ENCODE results near the gene PLB1.

Gene PLB1

DNA sequence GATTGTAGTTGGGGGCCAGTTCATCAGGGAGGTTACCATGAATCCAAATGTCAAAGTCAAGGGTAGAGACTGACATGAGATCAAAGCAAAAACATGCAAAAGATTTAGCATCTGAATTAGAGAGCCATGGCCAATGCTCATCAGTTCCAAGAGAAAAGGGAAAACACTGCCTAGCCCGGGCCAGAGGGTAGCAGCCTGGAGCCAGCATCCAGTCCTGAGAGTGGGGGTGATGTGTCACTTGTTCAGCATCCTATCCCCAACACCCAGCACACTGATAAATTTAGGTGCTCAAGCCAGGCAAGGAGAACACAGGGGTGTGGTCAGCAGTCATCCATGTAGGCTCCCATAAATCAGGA lies 178.8 kb downstream of the PLB1 start:
- Histone ChIP-seq H3K9me3 (0 out of 2 replicates have a peak, but pooled peaks cover 5% of the 10 kb centered on the region), H3K9ac (no peak overlapping the region), H3K4me1 (no peaks in the 10 kb centered on the region), H3K27ac (no peak overlapping the region), H3K4me3 (no peak overlapping the region), H3K4me2 (no peak overlapping the region), H4K20me1 (no peaks in the 10 kb centered on the region), H3K27me3 (no peaks in the 10 kb centered on the region), H3K36me3 (no peaks in the 10 kb centered on the region)
- no peak for TF ChIP-seq Cebpa-rat (IDR thresholded peaks at IDR 0.05)

DNA sequence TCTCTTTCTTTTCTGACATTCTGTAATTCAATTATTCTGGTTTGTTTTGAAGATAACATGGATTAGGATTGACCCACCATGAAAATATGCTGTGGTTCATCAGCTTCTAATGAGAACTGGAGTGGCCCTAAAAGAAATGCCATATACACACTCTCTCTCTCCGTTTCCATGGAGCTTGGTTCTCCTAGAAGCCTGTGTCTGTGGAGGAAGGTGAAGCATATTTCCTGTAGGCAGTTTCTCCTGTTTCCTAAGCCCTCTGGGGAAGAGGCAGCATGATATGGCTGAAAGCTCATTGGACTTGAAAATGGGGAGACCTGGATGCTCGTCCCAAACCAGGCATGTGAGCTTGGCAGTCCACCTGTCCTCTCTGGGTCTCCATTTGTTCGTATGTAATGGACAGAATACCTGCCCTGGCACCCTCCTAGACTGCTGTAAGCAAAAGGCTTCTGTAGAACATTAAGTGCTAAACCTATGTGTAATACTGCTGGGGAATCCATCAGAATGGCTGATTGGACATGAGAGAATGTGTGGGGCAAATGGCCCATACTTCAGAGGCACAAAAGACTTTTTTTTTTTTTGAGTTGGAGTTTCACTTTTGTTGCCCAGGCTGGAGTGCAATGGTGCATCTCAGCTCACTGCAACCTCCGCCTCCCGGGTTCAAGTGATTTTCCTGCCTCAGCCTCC lies 180.4 kb downstream of the PLB1 start:
- H3K27me3 ChIP-seq: no peaks in the 10 kb centered on the region
- 0 out of 2 replicates have a peak, but pooled peaks cover 5% of the 10 kb centered on the region for H3K9me3 ChIP-seq
- no peak overlapping the region for H3K9ac ChIP-seq
- no peak for TF ChIP-seq Cebpa-rat (IDR thresholded peaks at IDR 0.05)
- no peaks in the 10 kb centered on the region for H4K20me1 ChIP-seq
- H3K27ac ChIP-seq: no peak overlapping the region
- no peaks in the 10 kb centered on the region for H3K36me3 ChIP-seq
- H3K4me3 ChIP-seq: no peak overlapping the region
- H3K4me1 ChIP-seq: peaks cover 7% of the 10 kb centered on the region
- no peak overlapping the region for H3K4me2 ChIP-seq

DNA sequence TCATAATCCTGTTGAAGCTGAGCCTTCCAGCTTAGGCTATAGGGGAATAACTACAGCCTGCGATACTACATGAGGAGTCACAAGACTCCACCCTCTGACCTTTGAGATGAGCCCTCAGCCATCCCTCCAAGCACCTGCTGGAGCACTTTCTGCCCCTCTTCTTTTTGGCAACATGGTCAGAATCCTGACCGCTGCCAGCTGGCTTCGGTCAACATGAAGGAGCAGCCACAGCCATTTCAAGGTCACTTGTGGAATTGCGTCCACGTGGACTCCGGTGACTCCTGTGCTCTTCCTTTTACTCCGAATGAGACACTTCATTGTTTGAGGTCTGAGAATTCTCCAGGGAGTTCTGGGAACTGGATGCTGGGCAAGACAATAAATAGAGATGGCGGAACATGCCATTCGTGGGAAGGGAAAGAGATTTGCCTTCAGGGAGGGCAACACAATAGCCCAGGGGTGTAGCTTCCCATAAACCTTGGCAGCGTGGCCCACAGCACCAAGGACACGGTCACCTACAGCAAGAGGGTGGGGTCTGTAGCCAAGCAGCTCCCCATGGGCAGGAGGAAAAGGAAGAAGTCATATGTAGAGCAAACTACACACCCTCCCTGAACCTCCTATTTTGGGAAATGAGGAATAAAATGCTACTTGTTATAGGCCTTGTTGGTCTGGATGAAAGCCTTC lies 182.5 kb downstream of the PLB1 start:
- no peak for TF ChIP-seq Cebpa-rat (IDR thresholded peaks at IDR 0.05)
- Histone ChIP-seq H3K27ac (no peak overlapping the region), H4K20me1 (no peaks in the 10 kb centered on the region), H3K36me3 (no peaks in the 10 kb centered on the region), H3K4me2 (no peak overlapping the region), H3K27me3 (no peaks in the 10 kb centered on the region), H3K4me1 (peaks cover 11% of the 10 kb centered on the region), H3K9ac (no peak overlapping the region), H3K9me3 (no peaks in the 10 kb centered on the region), H3K4me3 (no peak overlapping the region)

GRCh38 chr2:28678944-28679343 lies 183.1 kb downstream of the PLB1 start:
- Histone ChIP-seq H3K27me3 (no peaks in the 10 kb centered on the region), H3K4me3 (no peak overlapping the region), H3K36me3 (no peaks in the 10 kb centered on the region), H3K4me2 (no peak overlapping the region), H3K4me1 (peaks cover 11% of the 10 kb centered on the region), H3K27ac (no peak overlapping the region), H3K9me3 (no peaks in the 10 kb centered on the region), H3K9ac (no peak overlapping the region), H4K20me1 (no peaks in the 10 kb centered on the region)
- TF ChIP-seq Cebpa-rat (IDR thresholded peaks at IDR 0.05): no peak

- H4K20me1 ChIP-seq: no peaks in the 10 kb centered on the region
- H3K9ac ChIP-seq: no peak overlapping the region
- no peaks in the 10 kb centered on the region for H3K9me3 ChIP-seq
- no peak overlapping the region for H3K27ac ChIP-seq
- H3K4me3 ChIP-seq: no peak overlapping the region
- TF ChIP-seq Cebpa-rat (IDR thresholded peaks at IDR 0.05): no peak
- peaks cover 11% of the 10 kb centered on the region for H3K4me1 ChIP-seq
- H3K27me3 ChIP-seq: no peaks in the 10 kb centered on the region
- H3K36me3 ChIP-seq: no peaks in the 10 kb centered on the region
- H3K4me2 ChIP-seq: peak overlapping the region; percentile 39; the same call in 1 of the 2 replicates
These were observed 184.8 kb downstream of the PLB1 start for GRCh38 chr2:28680657-28681056.

DNA sequence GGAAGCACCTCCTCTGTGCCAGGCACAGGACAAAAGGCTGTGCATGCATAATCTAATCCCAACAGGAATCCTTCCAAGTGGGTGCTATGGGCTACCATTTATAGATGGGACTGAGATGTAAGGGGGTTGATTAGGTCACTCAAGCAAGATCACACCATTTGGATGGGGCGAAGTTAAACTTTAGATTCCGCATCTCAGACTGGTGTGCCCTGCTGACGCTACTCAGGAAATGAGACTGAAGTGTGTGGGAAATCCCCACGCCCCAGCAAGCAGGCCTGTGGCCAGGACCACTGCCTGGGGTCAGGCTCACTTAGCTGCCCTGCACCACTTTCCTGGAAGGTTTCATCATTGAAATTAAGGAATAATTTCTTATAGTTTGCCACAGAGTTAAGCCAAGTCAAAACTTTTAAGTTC lies 185.3 kb downstream of the PLB1 start:
- peaks cover 11% of the 10 kb centered on the region for H3K4me1 ChIP-seq

GRCh38 chr2:28681606-28682005 lies 185.7 kb downstream of the PLB1 start:
- Histone ChIP-seq H3K36me3 (no peaks in the 10 kb centered on the region), H3K9me3 (no peaks in the 10 kb centered on the region), H3K4me2 (peak overlapping the region; percentile 39), H4K20me1 (no peaks in the 10 kb centered on the region), H3K4me1 (peaks cover 11% of the 10 kb centered on the region), H3K4me3 (no peak overlapping the region), H3K27ac (no peak overlapping the region), H3K27me3 (no peaks in the 10 kb centered on the region), H3K9ac (no peak overlapping the region)
- no peak for TF ChIP-seq Cebpa-rat (IDR thresholded peaks at IDR 0.05)

More for the DNA sequence above, 185.3 kb downstream of the PLB1 start:
- no peak overlapping the region for H3K27ac ChIP-seq
- no peak overlapping the region for H3K9ac ChIP-seq
- H3K36me3 ChIP-seq: no peaks in the 10 kb centered on the region
- no peaks in the 10 kb centered on the region for H4K20me1 ChIP-seq
- no peaks in the 10 kb centered on the region for H3K9me3 ChIP-seq
- peak overlapping the region; percentile 39 for H3K4me2 ChIP-seq
- TF ChIP-seq Cebpa-rat (IDR thresholded peaks at IDR 0.05): no peak
- no peak overlapping the region for H3K4me3 ChIP-seq
- H3K27me3 ChIP-seq: no peaks in the 10 kb centered on the region

GRCh38 chr2:28683100-28683706 lies 187.3 kb downstream of the PLB1 start:
- no peak for TF ChIP-seq Cebpa-rat (IDR thresholded peaks at IDR 0.05)
- Histone ChIP-seq H3K9ac (no peak overlapping the region), H3K27ac (no peak overlapping the region), H3K4me1 (peaks cover 11% of the 10 kb centered on the region), H3K27me3 (no peaks in the 10 kb centered on the region), H3K4me3 (no peak overlapping the region), H3K9me3 (no peaks in the 10 kb centered on the region), H4K20me1 (no peaks in the 10 kb centered on the region), H3K36me3 (no peaks in the 10 kb centered on the region), H3K4me2 (no peak overlapping the region)

DNA sequence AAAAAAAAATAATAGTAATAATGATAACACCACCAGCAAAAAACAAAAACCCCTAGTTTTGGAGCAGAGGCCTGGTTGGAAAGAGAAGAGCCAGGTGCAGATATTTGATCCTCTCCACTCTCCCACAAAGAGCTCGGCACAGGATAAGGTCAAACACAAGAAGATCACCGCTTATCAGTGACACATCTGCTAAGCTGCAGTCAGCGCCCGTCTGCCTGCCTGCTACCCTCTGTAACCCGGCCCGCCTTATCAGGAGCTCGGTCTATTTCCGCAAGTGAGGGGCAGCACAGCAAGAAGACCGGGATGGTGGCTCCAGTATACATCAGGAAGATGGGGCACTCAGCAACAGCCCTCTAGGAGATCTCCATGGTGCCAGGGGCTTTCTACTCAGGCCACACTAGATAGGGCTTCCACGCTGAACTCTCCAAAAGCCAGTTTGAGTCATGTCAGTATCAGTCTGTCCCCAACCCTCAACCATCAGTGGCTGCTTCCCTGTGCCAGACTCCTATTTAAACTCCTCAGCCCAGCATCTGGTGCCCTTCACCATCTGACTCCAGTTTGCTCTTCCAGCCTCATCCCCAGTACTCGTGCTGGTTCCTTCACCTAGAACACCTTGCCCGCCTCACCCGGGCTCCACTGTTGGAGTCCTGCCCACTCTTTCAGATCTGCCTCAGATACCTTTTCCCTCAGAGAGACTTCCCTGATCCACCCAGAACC lies 188.4 kb downstream of the PLB1 start:
- Histone ChIP-seq H3K4me2 (no peak overlapping the region), H3K4me1 (peaks cover 11% of the 10 kb centered on the region), H3K9me3 (no peaks in the 10 kb centered on the region), H4K20me1 (no peaks in the 10 kb centered on the region), H3K36me3 (no peaks in the 10 kb centered on the region), H3K27me3 (no peaks in the 10 kb centered on the region), H3K9ac (no peak overlapping the region), H3K4me3 (no peak overlapping the region), H3K27ac (no peak overlapping the region)
- TF ChIP-seq Cebpa-rat (IDR thresholded peaks at IDR 0.05): no peak

GRCh38 chr2:28687171-28687570 lies 191.3 kb downstream of the PLB1 start:
- Histone ChIP-seq H3K4me1 (no peaks in the 10 kb centered on the region), H3K4me2 (no peak overlapping the region), H4K20me1 (no peaks in the 10 kb centered on the region), H3K4me3 (no peak overlapping the region), H3K9ac (no peak overlapping the region), H3K27ac (no peak overlapping the region), H3K9me3 (no peaks in the 10 kb centered on the region), H3K36me3 (no peaks in the 10 kb centered on the region), H3K27me3 (no peaks in the 10 kb centered on the region)
- no peak for TF ChIP-seq Cebpa-rat (IDR thresholded peaks at IDR 0.05)
